ENCODE results near the gene ERBB4. TPM values are rescaled to one million over a fixed set of nuclear protein-coding genes. Genes with fewer than 3 reads are reported as not detected.

ERBB4 gene
- total RNA-seq, 1 experiment from 2014 or later: 0.04 TPM

GRCh38 chr2:211349031-211349430 lies 1189.6 kb downstream of the ERBB4 start:
- Histone ChIP-seq H3K9me3 (ENCODE audit: control insufficient read depth, low read depth, low read length) (no peaks in the 10 kb centered on the region), H3K23me2 (ENCODE audit: insufficient read length, low read depth, low read length, poor library complexity, severe bottlenecking) (no peaks in the 10 kb centered on the region), H3K4me2 (ENCODE audit: insufficient read depth, insufficient read length, low read length) (no peak overlapping the region), H3K79me2 (ENCODE audit: insufficient read depth, low read length) (no peaks in the 10 kb centered on the region), H4K5ac (ENCODE audit: insufficient read length, low read depth, low read length) (no peak overlapping the region), H2BK120ac (ENCODE audit: low read depth, low read length, poor library complexity, severe bottlenecking) (no peak overlapping the region), H2AFZ (ENCODE audit: low read length) (no peak overlapping the region), H3K56ac (ENCODE audit: insufficient read length, low read depth, low read length) (no peak overlapping the region), H3K4me1 (ENCODE audit: insufficient read depth, low read length) (no peaks in the 10 kb centered on the region; the same call in 1 of the 2 replicates), H3T11ph (ENCODE audit: low read length) (no peak overlapping the region), H3K79me1 (ENCODE audit: insufficient read depth, low read depth, low read length, poor library complexity, severe bottlenecking) (no peaks in the 10 kb centered on the region), H4K91ac (ENCODE audit: insufficient read length, low read depth, low read length) (no peak overlapping the region), H3K27ac (ENCODE audit: insufficient read length, low read depth, low read length) (no peak overlapping the region), H3K23ac (ENCODE audit: insufficient read length, low read depth, low read length) (no peak overlapping the region), H4K8ac (replicated peaks; ENCODE audit: insufficient read length, low read depth, low read length) (no peak overlapping the region), H2BK15ac (ENCODE audit: low read depth, low read length) (no peak overlapping the region), H3K27me3 (ENCODE audit: insufficient read depth, low read length) (no peaks in the 10 kb centered on the region), H4K20me1 (ENCODE audit: control insufficient read depth, insufficient read depth, insufficient read length) (no peaks in the 10 kb centered on the region), H2BK5ac (ENCODE audit: insufficient read length, low read length) (no peak overlapping the region), H3K4ac (ENCODE audit: low read depth, low read length) (no peak overlapping the region), H2BK20ac (ENCODE audit: low read depth, low read length, poor library complexity, severe bottlenecking) (no peak overlapping the region), H3K9ac (ENCODE audit: extremely low read depth, insufficient read length, low read length) (no peak overlapping the region), H2AK5ac (ENCODE audit: insufficient read length, low read length) (no peak overlapping the region), H2BK12ac (ENCODE audit: insufficient read length, low read depth, low read length) (no peak overlapping the region), H3K14ac (ENCODE audit: insufficient read depth, low read length) (no peak overlapping the region), H3K18ac (ENCODE audit: insufficient read length, low read depth, low read length) (no peak overlapping the region)
- Mint-ChIP-seq H3K4me3 (no peak overlapping the region), H3K4me1 (peaks cover 33 to 48% of the 10 kb centered on the region in 2 experiments), H3K27ac (no peak overlapping the region), H3K36me3 (ENCODE audit: insufficient read depth in 1 of 3, low read depth in 3 of 3) (peaks cover 6 to 20% (median 6%) of the 10 kb centered on the region in 3 experiments; a peak in 6 of 7 replicates), H3K9me3 (peaks cover 6 to 8% of the 10 kb centered on the region in 2 experiments; a peak in 3 of 5 replicates), H3K27me3 (ENCODE audit: low read depth) (no peaks in the 10 kb centered on the region)
- no peak for DNase-seq
- no peak for TF ChIP-seq CTCF (conservative IDR thresholded peaks at IDR 0.05)
- WGBS (ENCODE audit: extremely low coverage, insufficient read length, low lambda C conversion rate): no CpG with 5 or more reads among the region's 2 CpGs

Data from H9 (cell line).